ENCODE measurements around the gene ADK.

GRCh38 chr10:74406006-74406405 lies 255.0 kb downstream of the ADK start:
- TF ChIP-seq, protein P1, sequence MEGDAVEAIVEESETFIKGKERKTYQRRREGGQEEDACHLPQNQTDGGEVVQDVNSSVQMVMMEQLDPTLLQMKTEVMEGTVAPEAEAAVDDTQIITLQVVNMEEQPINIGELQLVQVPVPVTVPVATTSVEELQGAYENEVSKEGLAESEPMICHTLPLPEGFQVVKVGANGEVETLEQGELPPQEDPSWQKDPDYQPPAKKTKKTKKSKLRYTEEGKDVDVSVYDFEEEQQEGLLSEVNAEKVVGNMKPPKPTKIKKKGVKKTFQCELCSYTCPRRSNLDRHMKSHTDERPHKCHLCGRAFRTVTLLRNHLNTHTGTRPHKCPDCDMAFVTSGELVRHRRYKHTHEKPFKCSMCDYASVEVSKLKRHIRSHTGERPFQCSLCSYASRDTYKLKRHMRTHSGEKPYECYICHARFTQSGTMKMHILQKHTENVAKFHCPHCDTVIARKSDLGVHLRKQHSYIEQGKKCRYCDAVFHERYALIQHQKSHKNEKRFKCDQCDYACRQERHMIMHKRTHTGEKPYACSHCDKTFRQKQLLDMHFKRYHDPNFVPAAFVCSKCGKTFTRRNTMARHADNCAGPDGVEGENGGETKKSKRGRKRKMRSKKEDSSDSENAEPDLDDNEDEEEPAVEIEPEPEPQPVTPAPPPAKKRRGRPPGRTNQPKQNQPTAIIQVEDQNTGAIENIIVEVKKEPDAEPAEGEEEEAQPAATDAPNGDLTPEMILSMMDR (conservative IDR thresholded peaks at IDR 0.05; ENCODE audit: low read length): no peak
- no peak for TF ChIP-seq EZH2phosphoT487 (IDR thresholded peaks at IDR 0.05; ENCODE audit: borderline replicate concordance, low read depth, low read length)

Data from OCI-LY7 (cell line).